GM21723 (cell line): ENCODE measurements around the gene KDSR.
"Not testable (repeated sequence)": the region's sequence is repeated elsewhere in the genome, so short reads cannot be mapped to it uniquely, and the experiment has no call there.

Experiments used
- ATAC-seq: cut with Tn5 transposase; IDR thresholded peaks from one replicate; pipeline ENCODE4 v1.9.1; 2021; ENCODE audit warnings: mild to moderate bottlenecking, moderate library complexity; ENCODE audit not compliant: unreplicated experiment

Gene KDSR

DNA sequence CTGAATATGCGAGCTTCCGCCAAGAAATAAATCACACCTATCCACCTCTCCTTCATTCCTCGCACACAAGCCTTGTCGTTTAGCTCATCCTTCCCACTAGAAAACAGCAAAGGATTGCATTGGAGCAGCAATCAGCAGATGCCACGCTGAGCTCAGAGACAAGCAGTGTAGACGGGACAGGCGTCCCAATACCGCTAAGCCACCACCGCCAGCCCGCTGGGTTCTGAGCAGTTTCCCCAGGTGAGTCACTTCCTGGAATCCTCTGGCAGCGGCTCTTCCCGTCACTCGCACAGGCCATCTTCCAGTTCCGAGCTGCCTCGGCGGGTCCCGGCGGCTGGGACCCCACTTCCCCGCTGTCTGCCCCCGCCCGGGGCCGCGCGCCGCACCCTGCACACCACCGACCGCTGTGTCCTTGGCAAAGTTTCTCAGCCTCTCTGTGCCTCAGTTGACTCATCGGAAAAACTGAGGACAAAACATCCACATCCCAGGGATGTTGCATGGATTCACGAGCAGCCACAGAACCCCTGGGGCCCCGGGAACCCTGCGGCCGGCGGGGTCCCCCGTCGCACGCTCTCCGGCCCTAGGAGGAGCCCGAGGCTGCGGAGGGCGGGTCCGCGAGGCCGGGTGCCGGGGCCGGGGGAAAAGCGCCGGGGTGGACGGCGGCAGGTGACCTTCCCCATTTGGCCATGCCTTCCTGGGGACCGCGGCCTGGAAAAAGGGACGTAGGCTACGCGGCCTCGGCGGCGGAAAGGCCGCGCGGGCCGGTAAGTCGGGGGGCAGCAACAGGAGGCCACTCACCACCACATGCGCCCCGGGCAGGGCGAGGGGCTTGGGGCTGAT lies 573 bp downstream of the KDSR start:
- peak; percentile 45 for ATAC-seq

DNA sequence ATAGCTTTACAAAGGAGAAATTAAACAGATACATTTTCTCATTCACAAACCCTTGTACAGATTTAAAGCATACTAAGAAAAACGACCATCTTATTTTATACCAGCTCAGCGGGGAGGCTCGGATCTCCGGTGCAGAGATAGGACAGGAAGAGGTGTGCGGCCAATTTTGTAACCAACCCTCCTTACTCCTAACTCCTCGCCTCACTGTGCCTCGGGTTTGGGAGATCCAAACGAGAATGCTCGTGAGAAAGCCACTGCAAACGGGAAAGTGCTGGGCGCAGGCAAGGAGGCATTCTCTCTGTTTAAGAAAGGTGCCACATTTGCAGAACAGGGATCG lies 1.2 kb downstream of the KDSR start:
- ATAC-seq = peak; percentile 3

DNA sequence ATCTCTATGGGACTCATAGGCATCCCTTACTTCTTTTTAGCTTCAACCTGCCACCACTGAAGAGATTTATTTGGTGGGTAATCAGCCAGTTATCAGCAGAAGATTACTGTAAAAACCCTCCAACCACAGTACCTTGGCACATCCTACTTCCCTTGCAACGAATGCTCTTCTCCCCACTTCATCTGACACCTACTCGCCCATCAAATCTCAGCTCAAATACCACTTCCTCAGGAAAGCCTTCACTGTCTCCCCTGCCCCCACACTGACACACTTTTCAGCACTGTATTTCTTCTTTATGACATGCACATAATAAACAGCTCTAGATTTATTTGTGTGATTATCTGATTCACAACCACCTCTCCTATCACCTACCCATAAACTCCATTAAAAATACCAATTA lies 3.1 kb downstream of the KDSR start:
- no peak for ATAC-seq

DNA sequence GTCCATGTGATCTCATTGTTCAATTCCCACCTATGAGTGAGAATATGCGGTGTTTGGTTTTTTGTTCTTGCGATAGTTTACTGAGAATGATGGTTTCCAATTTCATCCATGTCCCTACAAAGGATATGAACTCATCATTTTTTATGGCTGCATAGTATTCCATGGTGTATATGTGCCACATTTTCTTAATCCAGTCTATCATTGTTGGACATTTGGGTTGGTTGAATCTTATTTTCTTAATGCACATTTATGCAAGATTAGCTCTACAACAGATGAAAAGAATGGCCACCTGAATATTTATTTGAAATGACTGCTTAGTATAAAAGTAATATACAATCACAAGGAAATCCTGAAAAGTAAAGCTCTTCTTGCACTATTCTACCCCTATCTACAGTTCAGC lies 3.6 kb downstream of the KDSR start:
- ATAC-seq = not testable (repeated sequence)

DNA sequence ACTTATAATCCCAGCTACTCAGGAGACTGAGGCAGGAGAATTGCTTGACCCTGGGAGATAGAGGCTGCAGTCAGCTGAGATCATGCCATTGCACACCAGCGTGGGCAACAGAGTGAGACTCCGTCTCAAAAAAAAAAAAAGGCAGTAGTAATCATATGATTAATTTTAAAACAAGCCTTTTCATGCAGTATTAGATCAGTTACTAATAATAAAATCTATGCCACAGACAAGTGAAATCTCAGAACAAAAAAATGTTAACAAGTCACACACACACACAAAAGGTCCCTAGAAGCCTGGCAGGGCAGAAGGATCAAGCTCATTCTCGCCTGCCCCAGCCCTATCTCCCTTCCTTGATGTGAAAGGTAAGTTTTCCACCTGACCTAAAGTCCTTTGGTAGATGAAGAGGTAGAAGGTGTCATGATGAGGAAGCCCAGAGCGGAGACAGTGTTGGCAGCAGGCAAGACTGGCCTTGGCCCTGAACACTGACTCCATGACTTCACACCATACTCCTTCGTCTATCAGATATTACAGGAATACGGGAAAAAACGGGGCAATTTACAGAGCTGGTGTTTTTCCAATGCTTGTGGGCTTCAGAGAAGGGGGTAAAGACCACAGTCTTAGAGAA lies 10.6 kb downstream of the KDSR start:
- no peak for ATAC-seq

DNA sequence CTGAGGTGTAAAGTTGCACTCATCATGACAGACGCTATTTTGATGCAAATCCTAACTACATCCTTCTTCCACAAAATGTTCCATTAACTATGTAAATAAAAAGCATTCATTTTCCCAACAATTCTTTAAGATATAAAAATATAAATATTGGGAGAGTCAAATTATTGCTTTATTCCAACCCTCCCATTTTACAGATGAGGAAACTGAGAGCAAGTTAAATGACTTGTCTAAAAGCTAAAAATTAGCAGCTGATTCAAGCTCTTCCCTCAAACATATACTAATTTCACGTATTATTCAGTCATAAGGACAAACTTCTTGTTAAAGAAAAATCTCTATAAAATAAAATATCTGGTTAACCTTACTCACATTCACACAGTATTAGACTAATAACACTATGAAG lies 16.8 kb downstream of the KDSR start:
- no peak for ATAC-seq

DNA sequence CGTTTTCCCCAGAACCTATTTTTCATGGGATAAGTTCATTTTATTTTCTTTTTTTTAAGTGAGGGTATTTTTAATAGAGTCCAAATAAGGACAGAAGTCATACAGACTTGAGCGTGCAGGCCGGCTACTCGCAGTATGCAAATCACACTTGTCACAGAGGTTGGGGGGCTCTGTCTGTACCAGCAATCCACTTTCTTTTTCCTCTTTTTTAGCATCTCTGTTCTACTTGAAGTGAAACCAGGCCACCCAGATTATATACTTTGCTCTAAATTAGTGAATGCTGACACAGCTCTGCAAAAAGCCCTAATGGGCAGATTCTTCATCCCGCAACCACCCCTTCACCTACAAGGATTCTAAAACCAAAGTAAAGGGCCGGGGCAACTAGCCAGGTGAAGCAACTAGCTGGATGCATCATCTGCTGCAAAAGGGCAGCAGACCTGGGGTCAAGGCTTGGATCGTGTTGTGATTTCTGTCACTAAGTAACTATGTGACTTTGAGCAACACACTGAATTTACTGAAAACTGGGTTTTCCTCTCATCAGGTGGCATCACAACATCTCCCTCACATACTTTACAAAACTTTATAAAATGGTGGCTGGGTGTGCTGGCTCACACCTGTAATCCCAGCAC lies 18.4 kb downstream of the KDSR start:
- no peak for ATAC-seq

DNA sequence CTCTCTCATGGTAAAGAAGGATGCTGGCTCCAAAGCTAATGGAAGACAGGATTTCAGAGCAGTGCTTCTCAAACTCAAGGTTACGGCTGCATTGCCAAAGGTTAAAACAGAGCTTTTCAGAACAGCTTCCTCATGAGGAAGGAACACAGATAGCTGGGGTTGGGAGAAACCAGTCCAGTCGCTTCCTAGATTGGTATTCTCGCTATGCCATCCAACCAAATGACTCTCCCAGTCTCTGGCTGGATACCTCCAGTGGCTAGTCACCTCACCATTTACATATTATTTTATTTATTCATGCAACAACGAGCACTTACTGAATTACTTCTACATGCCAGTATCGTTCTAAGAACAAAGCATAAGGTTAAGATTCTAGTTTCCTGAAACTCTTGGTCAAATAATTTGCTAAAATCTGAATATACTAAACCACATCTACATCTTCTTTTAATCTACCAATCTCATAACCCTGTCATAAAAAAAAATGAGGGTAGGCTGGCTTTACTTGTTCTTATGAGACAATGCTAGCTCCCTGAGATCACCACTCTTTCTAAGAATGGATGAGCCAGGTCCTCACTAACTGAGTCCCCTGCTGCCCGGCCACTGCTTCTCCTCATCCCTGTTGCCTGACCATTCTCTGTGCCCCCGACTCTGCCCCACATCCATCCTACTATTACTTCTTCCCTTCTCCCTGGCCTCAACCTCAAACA lies 20.4 kb downstream of the KDSR start:
- no peak for ATAC-seq

DNA sequence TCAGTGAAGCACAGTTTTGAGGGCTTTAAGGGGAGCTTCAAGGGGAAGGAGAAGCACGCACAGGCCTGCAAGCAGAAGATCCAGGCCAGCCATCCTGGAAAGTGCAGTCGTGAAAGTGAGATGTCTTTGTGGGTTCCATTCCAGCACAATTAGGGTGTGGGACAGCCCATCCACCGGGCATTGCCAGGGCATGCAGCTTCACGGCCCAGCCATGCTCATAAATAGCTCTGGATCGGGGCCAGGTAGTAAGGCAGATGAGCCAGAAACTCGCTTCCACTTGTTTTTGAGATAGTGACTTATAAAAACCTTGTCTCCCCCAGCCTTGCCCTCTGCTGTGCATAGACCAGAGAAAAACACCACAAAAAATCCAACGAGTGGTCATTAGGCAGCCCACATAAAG lies 21.0 kb downstream of the KDSR start:
- no peak for ATAC-seq

DNA sequence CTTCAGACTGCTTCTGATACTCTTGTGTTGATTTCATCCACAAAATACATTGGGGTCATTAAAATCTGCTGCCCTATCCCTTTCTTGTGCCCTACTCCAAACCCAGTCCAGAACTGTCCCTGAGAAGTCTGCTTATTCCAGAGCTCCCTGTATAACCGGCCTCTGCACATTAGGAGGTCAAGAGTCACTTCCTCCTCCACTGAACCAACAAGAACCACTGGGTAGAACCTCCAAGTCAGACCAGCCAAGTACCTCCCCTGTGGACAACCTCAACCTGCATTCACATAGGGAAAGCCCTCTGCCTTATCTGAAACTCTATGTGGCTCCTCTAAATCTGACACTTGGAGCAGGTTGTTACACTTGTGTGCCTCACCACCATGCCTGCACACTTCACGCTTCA lies 22.1 kb downstream of the KDSR start:
- ATAC-seq = no peak

DNA sequence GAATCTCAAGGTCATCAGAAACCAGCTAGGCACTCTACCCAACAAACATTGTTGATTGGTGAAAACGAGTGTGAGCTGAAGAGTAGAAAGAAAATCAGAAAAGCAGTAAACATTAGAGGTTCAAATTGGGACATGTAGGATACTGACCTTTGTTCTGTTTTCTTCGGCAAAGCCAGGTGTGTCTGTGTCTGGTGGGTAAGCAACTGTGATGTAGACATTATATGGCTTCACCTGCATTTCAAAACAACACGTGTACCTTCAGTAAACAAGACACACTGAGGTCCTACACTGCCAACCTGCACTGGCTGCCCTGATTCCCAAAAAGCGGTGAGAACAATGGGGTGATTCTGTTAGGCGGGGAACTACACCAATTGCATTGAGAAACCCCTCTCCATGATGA lies 22.7 kb downstream of the KDSR start:
- no peak for ATAC-seq

DNA sequence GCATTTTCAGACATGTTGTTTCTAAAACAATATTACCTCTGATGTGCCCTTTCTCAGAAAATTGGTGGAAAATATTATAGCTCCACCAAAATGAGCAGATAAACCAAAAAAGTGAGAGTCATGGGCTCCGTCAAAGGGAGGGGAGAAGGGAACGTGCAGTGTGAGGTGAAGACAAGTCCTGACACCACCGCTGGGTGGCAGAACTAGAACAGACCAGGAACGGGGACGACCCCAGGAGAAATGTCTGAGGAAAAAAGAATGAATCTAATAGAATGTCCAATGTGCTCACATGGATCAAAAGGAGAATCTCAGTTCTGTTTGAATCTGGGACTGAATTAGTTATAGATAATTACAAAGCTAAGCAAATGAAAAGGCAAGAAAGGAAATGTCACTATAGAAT lies 24.8 kb downstream of the KDSR start:
- ATAC-seq = no peak

DNA sequence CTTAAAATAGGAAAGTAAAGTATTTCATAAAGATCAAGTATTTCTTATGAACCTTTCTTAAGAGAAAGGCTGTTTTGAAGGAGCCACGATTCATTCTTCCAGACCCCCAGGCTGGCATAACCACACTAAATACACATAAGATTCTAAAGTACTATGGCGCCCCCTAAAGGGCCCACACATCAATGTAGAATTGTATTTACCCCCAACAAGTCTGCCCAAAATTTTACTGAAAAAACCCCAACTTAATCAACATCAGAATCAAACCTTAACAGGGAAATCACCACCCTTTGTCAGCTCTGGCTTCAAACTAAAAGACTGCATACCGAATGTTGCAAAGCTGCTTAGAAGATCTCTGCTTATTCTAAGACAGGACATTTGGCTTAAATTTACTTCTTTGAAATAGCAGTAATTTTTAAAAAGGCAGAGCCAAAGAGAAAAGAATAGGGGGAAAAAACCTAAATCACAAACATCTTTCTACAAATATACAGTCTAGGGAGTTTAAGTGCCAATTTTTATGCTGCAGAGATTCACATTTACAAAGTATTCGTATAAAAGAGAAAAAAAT lies 27.0 kb downstream of the KDSR start:
- ATAC-seq = no peak

DNA sequence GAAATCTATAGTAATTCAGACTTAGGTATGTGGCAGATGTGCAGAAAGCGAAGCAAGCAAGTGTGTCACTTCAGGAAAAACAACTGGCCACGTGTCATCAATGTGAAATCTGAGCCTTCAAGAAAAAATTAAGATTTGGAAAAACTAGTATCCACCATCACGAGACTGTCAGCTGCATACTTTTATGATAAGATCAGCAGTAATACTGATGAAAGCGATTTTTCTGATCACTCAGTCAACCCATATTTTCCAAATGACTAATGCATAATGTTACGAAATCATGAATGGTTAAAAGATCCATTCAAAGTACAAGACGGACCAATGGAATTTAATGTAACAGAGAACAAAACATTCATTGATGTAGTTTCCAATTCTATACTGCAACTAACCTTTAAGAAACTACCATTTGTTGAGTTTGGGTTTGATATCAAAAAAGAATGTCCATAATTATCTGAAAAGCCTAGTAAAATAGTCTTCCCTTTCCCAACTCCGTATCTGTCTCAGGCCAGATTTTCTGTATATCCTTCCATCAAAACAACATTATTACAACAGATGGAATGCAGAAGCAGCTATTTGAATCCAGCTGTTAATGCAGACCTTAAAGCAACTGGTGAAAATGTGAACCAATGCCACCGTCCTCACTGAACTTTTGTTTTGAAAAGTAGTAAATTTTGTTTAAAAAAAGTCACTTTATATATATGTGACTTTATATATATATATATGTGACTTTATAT lies 30.5 kb downstream of the KDSR start:
- ATAC-seq = no peak

DNA sequence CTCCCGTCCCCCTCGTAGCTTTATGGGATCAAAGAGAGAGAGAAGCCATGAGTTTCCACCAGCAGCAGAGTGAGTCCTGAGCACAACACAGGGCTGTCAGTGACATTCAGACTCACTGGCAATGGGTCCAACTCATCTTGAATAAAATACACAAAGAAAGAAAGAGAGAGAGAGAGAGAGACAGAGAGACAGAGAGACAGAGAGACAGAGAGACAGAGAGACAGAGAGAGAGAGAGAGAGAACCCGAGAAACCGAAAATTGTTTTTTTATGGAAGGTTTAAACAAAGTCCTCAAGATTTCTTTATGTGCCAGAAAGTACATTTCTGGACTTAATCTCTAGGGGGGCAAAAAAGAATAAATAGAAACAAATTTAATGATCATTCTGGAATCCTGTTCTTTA lies 35.9 kb downstream of the KDSR start:
- no peak for ATAC-seq

DNA sequence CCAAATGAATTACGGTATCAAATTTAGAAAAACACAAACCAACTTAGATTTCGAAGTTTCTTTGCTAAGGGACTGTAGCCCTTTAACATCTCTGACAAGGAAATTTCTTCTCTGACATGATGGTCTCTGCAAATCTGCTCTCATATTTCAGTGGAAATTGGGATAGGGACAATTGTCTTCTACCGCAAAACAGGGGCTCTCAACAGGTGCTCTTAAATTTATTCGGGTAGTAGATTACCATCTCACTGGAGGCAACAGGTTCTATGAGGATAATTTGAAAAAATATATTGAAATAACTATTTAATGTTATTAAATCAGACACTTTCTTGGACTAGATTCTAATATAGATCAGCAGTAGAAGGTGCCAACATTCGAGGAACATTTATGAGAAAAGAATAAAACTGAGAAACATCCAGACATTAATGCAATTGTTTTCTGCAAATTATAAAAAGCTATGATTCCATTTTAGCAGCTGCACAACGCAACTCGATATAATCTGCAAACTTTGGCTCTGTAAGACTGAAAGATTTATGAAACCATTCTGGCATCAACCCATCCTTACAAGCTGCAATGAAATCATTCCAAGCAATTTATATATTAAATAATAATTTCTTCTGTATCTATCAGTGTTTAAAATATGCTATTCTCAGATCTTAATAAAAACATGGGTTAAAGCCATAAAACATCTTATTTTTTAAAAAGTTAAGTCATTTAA lies 37.4 kb downstream of the KDSR start:
- ATAC-seq = no peak

DNA sequence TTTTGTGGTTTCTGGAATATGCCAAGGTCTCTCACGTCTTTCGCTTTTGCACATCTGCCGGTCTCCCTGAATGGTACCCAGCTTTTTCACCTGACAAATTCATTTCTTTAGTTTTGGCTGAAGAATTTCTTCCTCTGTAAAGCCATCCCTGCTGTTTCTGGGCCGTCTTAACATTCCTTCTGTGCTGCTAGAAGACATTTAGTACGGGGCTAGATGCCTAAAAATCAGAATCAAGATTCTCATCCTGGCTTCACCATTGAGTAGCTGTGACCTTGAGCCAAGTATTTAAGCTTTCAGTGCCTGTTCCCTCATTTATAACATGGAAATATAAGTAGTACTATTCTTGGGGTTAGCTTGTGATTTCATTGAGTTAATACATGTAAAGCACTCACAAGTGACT lies 41.0 kb downstream of the KDSR start:
- no peak for ATAC-seq

DNA sequence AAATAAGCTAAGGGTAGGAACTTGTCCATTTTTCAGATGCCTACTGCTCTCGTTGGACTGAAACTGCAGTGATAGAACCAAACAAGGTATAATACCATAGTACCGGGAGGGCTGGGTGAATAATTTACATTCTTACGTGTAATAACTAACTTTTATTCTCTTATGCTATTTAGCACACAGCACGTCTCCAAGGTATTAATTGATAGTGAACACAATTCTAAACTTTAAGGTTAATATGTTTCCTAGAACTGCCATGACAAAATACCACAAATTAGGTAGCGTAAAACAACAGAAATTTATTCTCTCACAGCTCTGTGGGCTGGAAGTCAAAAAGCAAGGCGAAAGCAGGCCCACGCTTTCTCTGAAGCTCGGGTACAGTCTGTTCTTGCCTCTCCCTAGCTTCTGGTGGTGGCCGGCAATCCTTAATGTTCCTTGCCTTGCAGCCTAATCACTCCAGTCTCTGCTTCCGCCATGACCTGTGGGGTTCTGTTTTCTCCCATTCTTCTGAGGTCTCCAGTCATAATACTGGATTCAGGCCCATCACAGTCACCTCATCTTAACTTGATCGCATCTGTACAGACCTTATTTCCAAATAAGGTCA lies 41.8 kb downstream of the KDSR start:
- ATAC-seq = no peak

DNA sequence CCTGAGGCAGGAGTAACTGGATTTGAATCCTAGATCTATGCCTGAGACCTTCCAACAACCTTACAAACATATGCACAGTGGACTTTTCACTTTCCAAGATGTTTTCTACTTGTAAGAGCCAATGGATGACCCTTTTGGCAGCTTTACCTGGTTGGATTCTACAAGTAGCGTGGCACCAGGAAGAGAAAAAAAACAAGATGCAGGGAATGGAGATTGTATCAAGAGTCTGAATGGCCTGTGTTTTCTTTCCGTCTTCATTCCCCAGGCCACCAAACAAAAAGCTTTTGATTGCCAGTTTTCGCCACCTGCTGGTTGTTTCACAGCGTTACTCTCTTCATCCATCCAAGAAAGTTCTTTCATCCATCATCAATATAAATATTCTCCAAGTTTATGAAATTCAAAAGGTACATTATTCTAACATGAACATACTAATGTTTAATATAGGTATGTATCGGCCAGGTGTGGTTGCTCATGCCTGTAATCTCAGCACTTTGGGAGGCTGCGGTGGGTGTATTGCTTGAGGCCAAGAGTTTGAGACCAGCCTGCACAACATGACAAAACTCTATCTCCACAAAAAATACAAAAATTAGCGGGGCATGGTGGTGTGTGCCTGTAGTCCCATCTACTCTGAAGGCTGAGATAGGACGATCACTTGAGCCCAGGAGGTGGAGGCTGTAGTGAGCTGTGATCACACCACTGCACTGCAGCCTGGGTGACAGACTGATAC lies 43.9 kb downstream of the KDSR start:
- no peak for ATAC-seq
